Renal cortex interstitium (tissue), 11 donors: ENCODE results near the gene ARHGAP5. TPM values are rescaled to one million over a fixed set of nuclear protein-coding genes. Genes with fewer than 3 reads are reported as not detected.

Source experiments
- DNase-seq, 11 donors: peaks; one replicate each; pipeline ENCODE4 v3.0.0-alpha.2; 2013; ENCODE audit warnings: low read depth in 9 of 11, low spot score in 4 of 11; ENCODE audit errors: extremely low read depth in 1 of 11
- polyA plus RNA-seq, 3 donors: library from polyadenylated mRNA; unstranded; fragments of 120-200 nt; gene quantifications; one replicate each; pipeline ENCODE4 v1.2.1, GENCODE V29; 2013; ENCODE audit not compliant: insufficient read length in 3 of 3

Gene ARHGAP5
- polyA plus RNA-seq, 3 donors: 104 to 118 (median 110) TPM

- no peak for DNase-seq
Measured at GRCh38 chr14:32068708-32069107, 8.4 kb upstream of the ARHGAP5 start.

- no peak for DNase-seq
Measured at GRCh38 chr14:32070282-32070681, 6.8 kb upstream of the ARHGAP5 start.

GRCh38 chr14:32072676-32073075 is 4.4 kb upstream of the ARHGAP5 start:
- no peak for DNase-seq

- peak in 10 of 11 donors; percentile 34 to 75 (median 56) for DNase-seq
Measured at GRCh38 chr14:32073537-32074189, 3.4 kb upstream of the ARHGAP5 start.

- DNase-seq: no peak
Measured at GRCh38 chr14:32074887-32075572, 2.1 kb upstream of the ARHGAP5 start.

GRCh38 chr14:32075672-32076277 is 1.3 kb upstream of the ARHGAP5 start:
- peak in 4 of 11 donors; percentile 3 to 30 (median 17) for DNase-seq

GRCh38 chr14:32076278-32077080 is 625 bp upstream of the ARHGAP5 start:
- peak; percentile 93 to 96 (median 95) for DNase-seq

GRCh38 chr14:32078023-32078857 is 1.1 kb downstream of the ARHGAP5 start:
- peak in 10 of 11 donors; percentile 9 to 74 (median 50) for DNase-seq

GRCh38 chr14:32078858-32079216 is 1.7 kb downstream of the ARHGAP5 start:
- DNase-seq: peak in 3 of 11 donors; percentile 13 to 16 (median 13)

- no peak for DNase-seq
Measured at GRCh38 chr14:32079264-32079663, 2.2 kb downstream of the ARHGAP5 start.

- DNase-seq: no peak
Measured at GRCh38 chr14:32080001-32080510, 3.0 kb downstream of the ARHGAP5 start.

GRCh38 chr14:32081901-32082300 is 4.8 kb downstream of the ARHGAP5 start:
- DNase-seq: no peak

GRCh38 chr14:32083315-32083624 is 6.2 kb downstream of the ARHGAP5 start:
- no peak for DNase-seq

GRCh38 chr14:32083789-32084188 is 6.7 kb downstream of the ARHGAP5 start:
- no peak for DNase-seq

- no peak for DNase-seq
Measured at GRCh38 chr14:32085182-32085844, 8.2 kb downstream of the ARHGAP5 start.

GRCh38 chr14:32085845-32086383 is 8.8 kb downstream of the ARHGAP5 start:
- DNase-seq: no peak

- DNase-seq: no peak
Measured at GRCh38 chr14:32087173-32087861, 10.2 kb downstream of the ARHGAP5 start.
